DMS53 (cell line): ENCODE data around the gene NECTIN1.
A peak's percentile ranks its signal among the peaks of the same experiment; 100 is the strongest.

ENCODE experiments used
- DNase-seq: peaks from one replicate; lab custom pipeline; 2025; lab: John Stamatoyannopoulos, UW

The NECTIN1 gene

GRCh38 chr11:119755356-119756071, 26.5 kb upstream of the NECTIN1 start:
- DNase-seq: no peak

GRCh38 chr11:119754656-119755355, 25.8 kb upstream of the NECTIN1 start:
- DNase-seq: no peak

GRCh38 chr11:119754199-119754598, 25.2 kb upstream of the NECTIN1 start:
- DNase-seq: no peak

- DNase-seq: no peak
These were observed 23.9 kb upstream of the NECTIN1 start for GRCh38 chr11:119752946-119753345.

- no peak for DNase-seq
These were observed 23.4 kb upstream of the NECTIN1 start for GRCh38 chr11:119752345-119752871.

GRCh38 chr11:119750056-119750455, 21.1 kb upstream of the NECTIN1 start:
- no peak for DNase-seq

GRCh38 chr11:119749006-119749565, 20.1 kb upstream of the NECTIN1 start:
- no peak for DNase-seq

GRCh38 chr11:119747868-119748660, 19.1 kb upstream of the NECTIN1 start:
- DNase-seq: no peak

GRCh38 chr11:119745776-119746535, 17.0 kb upstream of the NECTIN1 start:
- no peak for DNase-seq

- DNase-seq: no peak
These were observed 16.1 kb upstream of the NECTIN1 start for GRCh38 chr11:119745112-119745511.

- no peak for DNase-seq
These were observed 15.6 kb upstream of the NECTIN1 start for GRCh38 chr11:119744577-119744976.

- no peak for DNase-seq
These were observed 14.0 kb upstream of the NECTIN1 start for GRCh38 chr11:119743006-119743405.

- no peak for DNase-seq
These were observed 13.4 kb upstream of the NECTIN1 start for GRCh38 chr11:119742263-119742861.

GRCh38 chr11:119741369-119742262, 12.6 kb upstream of the NECTIN1 start:
- peak; percentile 47 for DNase-seq

- no peak for DNase-seq
These were observed 11.0 kb upstream of the NECTIN1 start for GRCh38 chr11:119739975-119740374.

- no peak for DNase-seq
These were observed 10.2 kb upstream of the NECTIN1 start for GRCh38 chr11:119739021-119739703.

GRCh38 chr11:119738059-119738439, 9.0 kb upstream of the NECTIN1 start:
- no peak for DNase-seq

GRCh38 chr11:119737366-119738058, 8.5 kb upstream of the NECTIN1 start:
- no peak for DNase-seq

GRCh38 chr11:119734788-119735187, 5.8 kb upstream of the NECTIN1 start:
- peak; percentile 59 for DNase-seq
